Glomerular visceral epithelial cell (primary cell): Measurements from ENCODE around the gene P3H2.
"Not testable (repeated sequence)": the region's sequence is repeated elsewhere in the genome, so short reads cannot be mapped to it uniquely, and the experiment has no call there.

Source experiments
- DNase-seq: peaks from one replicate; pipeline ENCODE4 v3.0.0-alpha.2; 2016; ENCODE audit errors: extremely low spot score

Gene P3H2

DNA sequence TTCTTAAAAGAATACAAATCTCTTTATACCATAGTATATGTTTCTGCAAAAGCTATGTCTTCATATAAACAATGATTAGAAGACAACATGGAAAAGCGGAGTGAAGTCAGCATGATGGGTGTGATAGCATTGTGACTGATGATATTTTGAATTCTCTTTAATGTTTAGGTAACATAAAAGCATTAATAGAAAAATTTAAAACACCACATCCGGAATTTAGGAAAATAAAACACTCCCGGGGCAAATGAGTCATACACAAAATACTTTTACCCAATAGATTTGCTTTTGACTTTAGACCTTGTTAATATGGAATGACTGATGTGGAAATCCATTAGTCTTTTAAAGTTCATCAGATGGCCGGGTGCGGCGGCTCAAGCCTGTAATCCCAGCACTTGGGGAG, 134.7 kb downstream of the P3H2 start:
- no peak for DNase-seq

DNA sequence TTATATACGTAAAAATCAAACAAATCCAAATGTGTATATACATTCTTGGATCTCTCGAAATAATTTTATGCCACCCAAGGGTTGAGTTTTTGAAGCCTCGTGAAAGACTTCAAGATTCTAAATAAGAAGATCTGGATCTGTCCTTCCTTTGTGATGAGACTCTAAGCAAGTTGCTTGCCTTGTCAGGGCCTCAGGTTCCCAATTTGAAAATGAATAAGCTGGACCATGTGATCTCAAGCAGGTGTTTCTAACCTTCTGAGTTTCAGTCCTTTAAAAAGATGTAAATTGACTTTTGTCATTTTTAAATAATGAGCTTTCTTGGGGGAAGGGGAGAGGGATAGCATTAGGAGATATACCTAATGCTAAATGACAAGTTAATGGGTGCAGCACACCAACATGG, 137.1 kb downstream of the P3H2 start:
- DNase-seq: no peak

DNA sequence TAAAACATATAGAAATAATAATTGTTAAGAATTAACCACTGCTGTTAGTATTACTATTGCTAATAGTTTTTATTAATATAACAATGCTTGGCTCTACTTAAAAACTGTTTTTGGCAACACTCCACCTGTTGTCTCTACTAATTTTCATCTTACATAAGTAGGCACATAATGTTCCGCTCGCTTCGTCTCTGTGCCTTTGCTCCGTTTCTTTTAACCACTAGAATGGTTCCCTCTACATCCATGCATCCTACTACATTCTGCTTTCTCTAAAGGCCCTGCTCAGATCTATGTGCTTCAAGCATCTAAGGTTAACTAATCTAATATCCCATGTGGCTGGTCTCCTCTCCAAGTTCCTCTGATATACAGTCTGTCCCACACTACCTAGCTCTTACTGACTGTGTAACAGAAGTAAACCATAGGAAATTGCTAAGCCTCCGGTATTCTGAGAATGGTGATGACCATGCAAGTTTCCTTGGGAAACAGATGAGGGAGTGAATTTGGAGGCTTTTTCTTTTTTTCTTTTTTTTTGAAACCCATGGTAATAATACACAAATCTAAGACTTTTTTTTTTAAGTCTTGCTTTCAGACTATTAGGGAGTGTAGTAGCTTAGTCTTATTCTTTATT, 138.3 kb downstream of the P3H2 start:
- no peak for DNase-seq

DNA sequence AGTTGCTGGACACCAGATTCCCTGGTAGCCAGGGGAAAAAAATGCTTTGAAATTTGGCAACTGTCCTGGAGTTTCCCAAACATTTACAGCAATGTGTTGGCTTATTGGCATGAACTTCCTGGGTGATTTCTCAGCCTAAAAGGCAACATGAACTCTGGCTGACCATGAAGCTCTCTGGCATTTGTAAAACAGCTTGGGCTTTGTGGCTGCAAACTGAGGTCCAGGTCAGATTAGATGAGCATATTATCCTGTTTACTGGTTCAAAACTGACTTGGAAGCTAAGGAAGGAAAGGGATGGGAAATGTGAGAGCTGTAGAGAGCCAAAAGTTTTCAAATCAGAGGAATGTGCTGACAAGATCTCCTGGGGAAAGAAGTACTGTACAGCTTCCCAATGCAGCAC, 139.0 kb downstream of the P3H2 start:
- peak; percentile 63 for DNase-seq

DNA sequence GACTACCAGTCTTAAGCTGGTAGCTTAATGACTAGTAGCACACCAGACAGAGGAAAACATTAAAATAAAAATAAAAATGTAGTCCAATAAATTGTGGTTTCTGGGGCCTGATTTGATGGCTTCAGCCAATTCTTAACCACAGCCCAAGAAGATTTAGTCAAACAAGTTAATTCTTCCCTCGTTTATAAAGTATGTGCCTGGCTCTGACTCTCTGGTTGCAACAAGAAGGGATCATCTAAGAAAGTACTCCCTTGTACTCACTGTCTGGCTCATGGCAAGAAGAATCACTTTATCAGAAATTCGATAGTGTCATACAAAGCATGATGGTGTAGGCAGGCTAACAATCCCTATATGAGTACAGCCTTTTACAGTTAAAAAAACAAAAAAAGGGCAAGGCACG, 141.9 kb downstream of the P3H2 start:
- DNase-seq: no peak

DNA sequence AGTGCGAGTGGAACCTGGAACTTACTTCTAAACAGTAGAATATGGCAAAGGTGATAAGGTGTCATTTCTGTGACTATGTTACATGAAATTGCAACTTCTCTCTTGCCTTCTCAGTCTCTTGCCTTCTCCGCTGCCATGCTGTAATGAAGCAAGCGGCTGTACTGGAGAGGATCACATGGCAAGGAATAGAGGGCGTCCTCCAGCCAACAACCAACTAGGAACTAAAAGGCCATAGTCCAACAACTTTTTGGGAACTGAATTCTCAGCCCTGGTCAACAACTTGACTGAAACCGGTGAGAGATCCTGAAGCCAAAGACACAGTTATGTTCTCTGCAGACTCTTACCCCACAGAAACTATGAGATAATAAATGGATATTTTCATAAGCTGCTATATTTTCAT, 143.5 kb downstream of the P3H2 start:
- no peak for DNase-seq

DNA sequence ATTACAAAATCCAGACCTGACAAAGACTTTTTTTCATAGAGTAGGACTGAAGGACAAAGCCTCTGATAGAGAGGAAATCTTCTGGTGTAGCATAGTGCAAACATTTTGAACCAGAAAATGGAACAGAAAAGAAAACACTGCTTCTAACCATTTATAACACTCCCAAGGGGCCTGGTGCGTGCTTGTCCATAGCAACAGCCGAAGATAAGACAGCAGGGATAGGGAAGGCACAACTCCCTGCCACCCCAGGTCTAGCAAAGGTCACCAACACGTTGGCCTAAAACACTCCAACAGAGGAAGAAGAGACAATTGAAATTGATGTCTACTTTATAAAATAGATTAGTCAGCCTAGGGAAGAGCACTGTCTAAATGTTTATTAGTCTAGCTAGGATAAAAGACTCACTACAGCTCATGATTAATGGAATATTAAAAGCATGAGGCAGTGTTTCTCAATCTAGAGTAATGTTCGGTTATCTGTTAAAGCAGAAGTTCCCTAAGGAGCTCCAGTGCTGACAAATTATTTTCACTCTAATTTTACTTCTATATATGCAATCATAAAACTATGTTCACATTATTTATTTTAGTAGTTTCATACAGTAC, 145.2 kb downstream of the P3H2 start:
- DNase-seq: no peak

DNA sequence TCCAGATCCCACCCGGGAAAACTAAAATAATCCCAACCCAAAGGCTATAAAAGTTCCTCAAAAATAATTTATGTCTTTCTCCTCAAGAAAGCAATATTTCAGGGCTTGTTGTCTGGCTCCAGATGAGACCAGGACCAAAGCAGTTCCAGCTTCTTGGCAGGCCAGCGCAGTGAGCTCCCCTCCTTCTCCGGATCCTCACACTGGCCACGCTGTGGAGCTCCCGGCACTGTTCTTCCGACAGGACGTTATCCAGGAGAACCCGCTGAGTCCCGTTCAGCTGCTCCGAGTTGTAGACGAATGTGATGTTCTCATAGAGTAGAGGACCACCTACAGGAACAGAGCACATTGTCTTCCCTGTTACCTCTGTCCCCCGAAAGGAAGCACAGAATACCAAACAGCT, 146.3 kb downstream of the P3H2 start:
- no peak for DNase-seq

DNA sequence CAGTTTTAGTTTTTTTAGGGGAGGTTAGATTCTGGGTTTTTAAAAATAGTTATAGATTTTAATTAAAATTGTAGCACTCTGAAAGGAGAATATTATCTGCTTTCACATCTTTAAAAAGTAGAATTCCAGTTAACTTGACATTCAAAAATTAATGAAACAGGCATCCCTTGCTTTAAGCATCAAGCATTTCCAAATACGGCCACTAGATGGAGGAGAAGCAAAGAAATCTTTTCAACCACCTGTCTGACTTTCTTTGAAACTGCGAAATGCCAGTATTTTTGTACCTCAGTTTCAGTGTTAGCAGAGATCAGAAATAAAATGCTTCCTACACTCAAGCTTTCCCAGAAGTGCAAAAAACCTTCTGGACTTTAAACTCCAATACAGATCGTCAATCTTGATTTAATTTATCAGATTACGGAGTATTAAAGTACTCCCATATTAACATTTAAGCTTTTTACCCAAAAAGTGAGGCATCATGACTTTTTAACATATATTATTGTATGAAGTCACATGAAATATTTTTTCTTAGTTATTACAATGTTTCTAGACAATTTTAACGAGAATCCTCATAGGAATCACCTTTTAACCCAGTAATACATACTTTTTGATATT, 153.3 kb downstream of the P3H2 start:
- peak; percentile 61 for DNase-seq

DNA sequence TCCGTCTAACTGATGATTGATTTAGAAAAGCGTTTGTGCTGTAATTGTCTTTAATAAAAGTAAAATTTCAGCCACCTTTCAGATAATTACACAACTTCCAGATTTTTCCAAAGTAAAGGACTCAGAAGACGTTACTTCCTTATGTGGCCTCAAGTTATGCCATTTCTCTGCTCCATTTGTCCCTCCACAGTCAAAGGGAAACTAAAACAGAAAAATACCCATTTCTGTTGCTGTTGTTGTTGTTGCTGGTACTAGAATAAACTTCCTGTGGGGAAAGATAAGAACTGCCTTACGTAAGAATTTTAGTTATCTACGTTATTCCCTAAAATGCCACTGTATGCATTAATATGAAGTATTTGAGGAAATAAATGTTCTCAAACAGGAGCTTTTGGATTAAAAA, 153.9 kb downstream of the P3H2 start:
- DNase-seq: no peak

DNA sequence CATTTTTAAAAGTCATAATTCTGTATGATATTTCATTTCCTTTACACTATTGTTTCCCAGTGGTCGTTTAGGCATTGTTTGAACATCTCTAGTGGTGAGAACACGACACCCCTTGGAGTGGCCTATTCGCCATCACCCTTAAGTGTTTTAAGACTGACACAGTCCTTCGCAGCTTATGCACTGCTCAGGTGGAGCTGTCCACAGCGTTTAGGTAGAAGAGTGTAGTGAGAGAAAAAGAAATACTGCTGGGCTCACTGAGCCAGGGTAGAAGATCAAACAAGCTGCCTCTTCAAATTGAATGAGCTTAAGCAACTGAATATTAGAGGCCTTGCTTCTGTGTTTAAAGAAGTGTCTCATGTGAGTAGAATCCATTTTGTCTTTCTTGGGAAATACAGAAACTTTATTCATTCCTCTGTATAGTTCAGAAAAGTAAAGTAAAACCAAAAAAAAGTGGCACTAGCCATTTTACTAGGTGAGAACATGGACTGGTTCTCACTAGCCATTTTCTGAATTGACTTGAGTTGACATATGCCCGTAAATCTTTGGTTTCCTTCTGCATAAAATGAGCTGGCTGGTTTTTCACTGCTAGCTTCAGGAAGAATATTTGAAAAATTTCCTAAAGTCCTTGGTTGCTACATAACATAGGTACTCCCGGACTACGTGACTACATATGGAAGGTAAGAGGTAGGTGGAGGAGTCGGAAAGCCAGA, 155.9 kb downstream of the P3H2 start:
- DNase-seq: no peak

DNA sequence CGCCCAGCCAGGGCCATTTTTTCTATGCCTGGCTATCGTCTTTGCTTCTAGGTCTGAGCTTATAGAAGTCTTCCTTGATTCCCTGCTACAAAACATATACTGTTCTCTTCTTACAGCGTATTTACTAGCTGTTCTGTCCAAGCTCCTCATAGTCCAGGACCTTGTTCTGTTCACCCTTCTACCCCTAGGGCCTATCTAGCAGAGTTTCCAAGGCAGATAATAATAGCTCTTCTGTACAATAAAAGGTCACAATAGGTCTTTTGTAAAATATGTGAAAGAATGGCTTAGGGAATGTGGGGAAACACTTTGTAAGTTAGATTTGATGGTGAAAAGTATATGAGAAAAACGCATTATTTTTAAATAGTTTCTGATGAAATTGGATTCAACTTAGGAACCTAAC, 158.2 kb downstream of the P3H2 start:
- no peak for DNase-seq

DNA sequence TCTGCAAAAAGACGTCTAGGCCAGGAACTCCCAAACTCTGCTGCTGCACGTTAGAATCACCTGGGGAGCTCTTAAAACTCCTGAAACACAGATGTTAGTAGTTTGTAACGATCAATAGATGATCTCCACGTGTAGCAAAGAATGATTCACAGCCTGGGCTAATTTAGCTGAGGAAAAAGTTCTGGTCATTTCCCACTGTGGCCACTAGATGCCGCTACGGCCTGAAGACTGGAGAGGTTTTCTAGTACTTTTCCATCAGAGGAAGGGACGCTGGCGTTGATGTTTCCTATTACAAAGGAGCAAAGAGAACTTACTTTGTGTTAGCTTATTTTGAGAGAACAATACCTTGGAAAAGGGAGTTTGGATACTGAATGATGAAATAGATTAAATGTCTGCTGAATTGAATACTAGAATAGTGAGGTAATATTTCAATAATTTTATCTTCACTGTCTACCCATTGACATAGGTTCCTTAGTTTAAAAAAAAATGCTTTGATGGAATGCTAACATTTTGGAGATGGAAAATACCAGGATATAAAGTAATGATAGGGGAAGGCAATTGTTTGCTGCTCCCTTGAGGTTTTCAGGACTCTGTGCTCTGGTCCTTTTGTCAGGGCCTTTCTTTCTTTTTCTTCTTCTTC, 159.1 kb downstream of the P3H2 start:
- DNase-seq: peak; percentile 79

DNA sequence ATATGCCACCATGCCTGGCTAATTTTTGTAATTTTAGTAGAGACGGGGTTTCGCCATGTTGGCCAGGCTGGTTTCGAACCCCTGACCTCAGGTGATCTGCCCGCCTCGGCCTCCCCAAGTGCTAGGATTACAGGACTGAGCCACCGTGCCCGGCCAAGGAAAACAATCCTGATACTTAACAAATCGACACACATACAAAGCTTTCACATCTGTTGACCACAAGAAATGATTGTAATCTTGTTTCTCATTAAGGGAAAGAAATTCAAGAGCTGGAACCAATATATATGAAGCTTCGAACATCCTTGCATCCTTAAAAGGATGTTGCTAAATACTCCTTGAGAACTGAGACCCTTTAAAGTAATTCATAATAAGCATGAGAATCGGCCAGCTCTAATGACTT, 159.6 kb downstream of the P3H2 start:
- not testable (repeated sequence) for DNase-seq

DNA sequence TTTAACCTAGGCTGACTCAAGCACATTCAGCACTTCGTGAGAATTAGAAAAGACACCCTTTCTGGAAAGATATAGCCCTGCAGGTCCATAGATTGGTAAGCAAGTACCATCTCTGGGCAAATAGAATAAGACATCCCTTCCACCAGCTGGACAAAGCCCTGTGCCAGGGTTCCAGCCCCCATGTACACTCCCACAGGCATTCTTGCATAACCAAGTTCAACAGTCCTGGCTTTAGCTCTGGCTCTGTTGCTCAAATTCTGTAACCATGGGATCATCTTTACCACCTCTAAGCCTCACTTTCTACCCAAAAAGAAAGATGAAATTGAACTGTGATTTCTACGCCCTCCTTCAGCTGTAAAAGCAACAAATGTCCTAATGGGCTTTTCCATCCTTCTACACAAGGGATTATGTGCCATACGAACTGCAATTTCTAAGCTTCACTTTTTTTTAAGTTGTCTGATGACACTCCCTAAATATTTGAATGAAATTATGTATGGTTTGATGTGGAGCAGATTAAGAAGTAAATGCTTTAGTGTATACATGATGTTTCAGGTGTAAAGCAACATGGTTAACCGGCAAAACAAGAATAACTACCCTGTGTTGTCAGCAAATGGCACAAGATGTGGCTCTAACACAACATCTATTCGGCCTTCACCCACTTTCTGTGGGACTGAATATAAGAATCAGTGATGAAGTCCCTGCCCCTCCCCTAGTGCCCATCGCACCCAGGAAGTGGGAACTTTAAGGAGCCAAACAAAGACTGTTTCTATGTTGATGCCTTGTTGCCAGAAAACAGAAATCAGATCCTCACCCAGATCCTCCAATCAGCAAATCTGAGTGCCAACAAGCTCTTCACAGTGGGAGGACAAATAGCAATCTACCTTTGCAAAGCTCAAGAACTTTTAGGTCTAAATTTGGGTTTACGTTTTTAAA, 165.7 kb downstream of the P3H2 start:
- no peak for DNase-seq

DNA sequence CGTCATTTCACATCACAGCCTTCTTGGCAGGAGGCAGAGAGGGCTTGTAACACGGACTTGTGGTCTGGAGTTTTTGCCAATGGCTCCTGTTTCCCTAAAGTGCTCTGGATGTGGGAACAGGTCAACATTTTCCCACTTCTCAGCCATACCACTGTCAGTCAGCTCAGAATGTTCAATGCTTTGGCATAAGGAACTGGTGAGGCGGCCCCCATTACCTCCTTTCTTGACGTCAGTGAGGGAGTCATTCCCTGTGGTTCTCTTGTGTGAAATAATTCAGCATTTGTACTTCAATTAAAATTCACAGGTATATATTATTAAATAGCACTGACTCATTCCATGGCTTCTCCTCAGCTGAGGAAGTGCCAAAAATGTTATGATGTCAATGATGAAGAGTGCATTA, 167.1 kb downstream of the P3H2 start:
- DNase-seq: no peak

DNA sequence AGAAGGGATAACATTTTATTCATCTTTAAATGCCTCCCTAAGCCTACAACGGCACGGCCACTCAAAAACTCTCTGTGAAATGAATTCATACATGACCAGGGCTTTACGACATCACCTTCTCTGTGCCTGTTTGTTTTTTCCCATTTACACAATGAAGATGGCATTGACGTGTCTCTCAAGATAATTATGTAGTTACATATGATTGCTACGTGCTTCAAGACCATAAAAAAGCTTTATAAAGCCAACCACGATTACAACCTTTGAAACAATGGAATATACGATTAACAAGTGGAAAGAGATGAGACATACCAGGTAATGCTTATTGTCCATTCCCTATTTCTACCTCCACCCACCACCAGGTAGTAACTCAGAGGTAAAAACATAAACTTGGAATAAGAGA, 168.4 kb downstream of the P3H2 start:
- no peak for DNase-seq

DNA sequence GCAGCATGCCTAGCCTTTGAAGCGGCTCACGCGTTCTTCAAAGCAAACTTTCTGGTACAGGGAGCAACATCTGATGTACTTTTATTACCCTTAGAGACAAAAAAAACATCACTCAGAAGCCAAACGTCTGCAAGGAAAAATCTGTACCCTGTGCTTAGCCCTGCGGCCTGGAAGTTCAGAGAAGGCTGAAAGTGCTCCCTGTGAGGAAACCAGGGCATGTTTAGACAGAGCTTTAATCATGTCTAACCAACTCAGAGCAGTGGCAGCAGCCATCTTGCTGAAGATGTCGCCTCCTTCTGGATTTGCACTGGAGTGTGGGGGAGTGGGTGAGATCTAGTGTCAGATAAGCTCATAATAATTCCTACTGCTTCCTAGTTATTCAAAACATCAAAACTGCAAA, 170.4 kb downstream of the P3H2 start:
- DNase-seq: no peak

DNA sequence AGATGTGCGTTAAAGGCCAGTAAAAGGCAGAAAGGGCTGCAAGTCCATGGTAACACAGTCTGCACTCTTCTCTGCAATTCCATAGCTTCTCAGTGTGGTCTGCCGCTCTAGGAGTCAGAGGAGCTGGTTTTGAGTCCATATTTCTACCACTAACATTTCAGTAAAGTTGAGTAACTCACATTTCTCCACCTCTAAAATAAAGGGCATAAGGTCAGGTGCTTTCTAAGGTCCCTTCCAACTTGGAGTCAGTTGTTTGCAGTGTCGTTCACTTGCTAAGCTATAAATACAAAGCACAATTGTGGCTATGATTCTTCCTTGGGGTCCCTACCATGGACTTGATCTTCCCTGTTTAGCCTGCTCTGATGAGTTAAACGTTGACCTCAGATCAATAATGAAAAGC, 171.1 kb downstream of the P3H2 start:
- DNase-seq: no peak

DNA sequence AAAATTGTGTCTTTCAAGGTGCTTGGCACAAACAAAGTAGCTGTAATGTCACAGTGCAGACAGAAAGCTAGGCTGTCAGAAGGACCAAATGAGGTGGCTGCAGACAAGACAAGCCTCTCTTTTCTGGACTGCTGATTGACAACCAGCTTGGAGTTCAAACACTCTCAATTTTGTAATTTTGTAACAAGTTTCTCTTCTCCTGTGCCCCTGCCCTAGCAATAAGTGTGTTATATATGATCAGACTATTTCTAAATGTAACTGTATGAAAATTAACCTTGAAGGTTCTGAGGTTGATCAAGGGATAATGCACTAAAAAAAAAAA, 172.0 kb downstream of the P3H2 start:
- DNase-seq: no peak

DNA sequence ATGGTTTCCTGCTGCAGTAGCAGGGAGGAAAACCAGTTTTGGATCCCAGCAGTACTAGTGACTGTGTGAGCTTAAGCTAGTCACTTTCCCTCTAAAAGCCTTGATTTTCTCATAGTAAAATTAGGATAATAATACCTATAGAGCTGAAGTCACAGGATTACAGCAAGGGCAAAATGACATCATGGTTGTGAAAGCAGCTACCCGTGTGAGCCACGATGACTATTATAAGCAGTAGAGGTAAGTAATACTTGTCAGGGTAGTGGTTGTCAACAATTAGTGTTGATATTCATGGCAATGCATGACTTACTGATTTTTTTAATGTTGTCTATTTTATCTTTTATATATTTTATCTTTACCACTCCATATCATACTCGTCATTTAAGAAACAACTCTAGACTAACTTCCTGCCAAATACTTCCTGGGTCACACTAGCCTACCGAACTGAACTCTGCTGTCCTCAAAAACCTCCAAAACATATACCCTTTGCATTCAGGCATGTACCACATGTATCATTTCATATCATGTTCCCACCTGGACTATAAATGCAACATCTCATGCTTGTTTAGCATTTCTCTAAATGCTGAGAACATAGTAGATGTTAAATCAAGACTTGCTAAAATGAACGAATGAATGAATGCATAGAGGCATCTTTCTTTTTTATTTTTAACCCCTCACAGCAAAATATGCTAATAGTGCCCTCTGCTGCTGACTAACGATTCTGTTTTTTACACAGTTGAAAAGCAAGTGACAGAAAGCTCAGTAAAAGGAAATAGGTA, 172.6 kb downstream of the P3H2 start:
- DNase-seq: peak; percentile 40
